ENCODE results near the gene HDAC9.

DNA sequence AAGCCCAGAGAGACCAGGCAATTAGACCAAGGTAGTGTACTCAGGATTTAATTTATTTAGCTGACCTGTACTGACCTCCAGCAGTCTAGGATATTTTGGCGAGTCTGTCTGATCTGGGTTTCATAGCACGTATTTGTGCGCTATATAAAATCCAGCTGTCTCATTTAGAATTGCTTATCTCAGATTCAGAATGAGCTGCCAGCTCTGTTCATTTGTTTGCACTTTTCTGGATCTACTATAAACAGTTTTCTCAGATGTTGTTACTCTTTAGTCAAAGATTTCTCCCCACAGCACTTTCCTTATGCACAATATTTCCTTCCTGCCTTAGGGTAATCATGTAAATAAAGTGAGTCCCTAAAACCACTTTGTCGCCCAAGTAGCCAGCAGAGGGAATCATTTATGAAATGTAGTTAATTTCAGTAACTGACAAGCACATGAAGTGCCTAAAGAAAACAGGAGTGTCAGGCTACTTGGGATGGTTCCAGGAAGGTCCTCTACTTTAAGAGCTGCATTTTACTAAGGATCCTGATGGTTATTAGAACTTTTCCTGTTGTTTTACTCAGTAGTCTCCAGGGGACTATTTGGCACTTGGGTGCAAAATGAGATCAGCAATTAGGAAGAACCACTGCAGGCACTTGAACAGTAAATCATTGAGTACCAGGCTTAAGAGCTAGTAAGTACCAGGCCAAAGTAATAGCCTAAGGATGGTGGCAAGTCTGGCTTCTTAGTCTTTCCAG is 395.5 kb downstream of the HDAC9 start:
- no peak for TF ChIP-seq POLR2AphosphoS5 (IDR thresholded peaks at IDR 0.05; ENCODE audit: low read depth, low read length)
- TF ChIP-seq, protein P1, sequence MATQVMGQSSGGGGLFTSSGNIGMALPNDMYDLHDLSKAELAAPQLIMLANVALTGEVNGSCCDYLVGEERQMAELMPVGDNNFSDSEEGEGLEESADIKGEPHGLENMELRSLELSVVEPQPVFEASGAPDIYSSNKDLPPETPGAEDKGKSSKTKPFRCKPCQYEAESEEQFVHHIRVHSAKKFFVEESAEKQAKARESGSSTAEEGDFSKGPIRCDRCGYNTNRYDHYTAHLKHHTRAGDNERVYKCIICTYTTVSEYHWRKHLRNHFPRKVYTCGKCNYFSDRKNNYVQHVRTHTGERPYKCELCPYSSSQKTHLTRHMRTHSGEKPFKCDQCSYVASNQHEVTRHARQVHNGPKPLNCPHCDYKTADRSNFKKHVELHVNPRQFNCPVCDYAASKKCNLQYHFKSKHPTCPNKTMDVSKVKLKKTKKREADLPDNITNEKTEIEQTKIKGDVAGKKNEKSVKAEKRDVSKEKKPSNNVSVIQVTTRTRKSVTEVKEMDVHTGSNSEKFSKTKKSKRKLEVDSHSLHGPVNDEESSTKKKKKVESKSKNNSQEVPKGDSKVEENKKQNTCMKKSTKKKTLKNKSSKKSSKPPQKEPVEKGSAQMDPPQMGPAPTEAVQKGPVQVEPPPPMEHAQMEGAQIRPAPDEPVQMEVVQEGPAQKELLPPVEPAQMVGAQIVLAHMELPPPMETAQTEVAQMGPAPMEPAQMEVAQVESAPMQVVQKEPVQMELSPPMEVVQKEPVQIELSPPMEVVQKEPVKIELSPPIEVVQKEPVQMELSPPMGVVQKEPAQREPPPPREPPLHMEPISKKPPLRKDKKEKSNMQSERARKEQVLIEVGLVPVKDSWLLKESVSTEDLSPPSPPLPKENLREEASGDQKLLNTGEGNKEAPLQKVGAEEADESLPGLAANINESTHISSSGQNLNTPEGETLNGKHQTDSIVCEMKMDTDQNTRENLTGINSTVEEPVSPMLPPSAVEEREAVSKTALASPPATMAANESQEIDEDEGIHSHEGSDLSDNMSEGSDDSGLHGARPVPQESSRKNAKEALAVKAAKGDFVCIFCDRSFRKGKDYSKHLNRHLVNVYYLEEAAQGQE (IDR thresholded peaks at IDR 0.05; ENCODE audit: insufficient read depth in 1 of 2, low read depth in 2 of 2, low read length in 2 of 2), result no peak
- TF ChIP-seq TAF1 (IDR thresholded peaks at IDR 0.05; ENCODE audit: borderline replicate concordance, insufficient read depth, low read length), result no peak

All from PFSK-1 (cell line).